Measurements from ENCODE around the gene TM4SF1. TPM values are rescaled to one million over a fixed set of nuclear protein-coding genes. Genes with fewer than 3 reads are reported as not detected.
"Not testable (repeated sequence)": the region's sequence is repeated elsewhere in the genome, so short reads cannot be mapped to it uniquely, and the experiment has no call there.

The TM4SF1 gene
- total and polyA plus RNA-seq, 2 experiments from 2014 or later: 0.10 to 0.74 TPM

GRCh38 chr3:149381173-149382100 is 4.0 kb upstream of the TM4SF1 start:
- Mint-ChIP-seq H3K4me1 (peaks cover 10% of the 10 kb centered on the region), H3K27ac (no peak overlapping the region), H3K36me3 (ENCODE audit: low read depth) (peaks cover 22% of the 10 kb centered on the region), H3K27me3 (ENCODE audit: insufficient read depth, low read depth, poor library complexity) (peaks cover 3% of the 10 kb centered on the region), H3K9me3 (peaks cover 28% of the 10 kb centered on the region), H3K4me3 (no peak overlapping the region)
- TF ChIP-seq CREB1 (CRISPR knock-in tag; IDR thresholded peaks at IDR 0.05; ENCODE audit: low read depth): no peak
- no peak for TF ChIP-seq NANOG (IDR thresholded peaks at IDR 0.05; ENCODE audit: borderline replicate concordance)
- H4K20me1 ChIP-seq (replicated peaks; ENCODE audit: insufficient read depth): no peaks in the 10 kb centered on the region
- H3K9me2 ChIP-seq (ENCODE audit: insufficient read depth): no peaks in the 10 kb centered on the region
- no peaks in the 10 kb centered on the region for H3F3A ChIP-seq (replicated peaks; ENCODE audit: low read depth)
- H3K27ac ChIP-seq (ENCODE audit: low read depth): no peak overlapping the region
- H2AFZ ChIP-seq: 0 out of 2 replicates have a peak overlapping the region, but pooled peaks have one; percentile 53
- ATAC-seq (no peak), DNase-seq (ENCODE audit: low spot score) (no peak)
- H3K4me1 ChIP-seq (ENCODE audit: insufficient read depth): peaks cover 10% of the 10 kb centered on the region; the same call in 1 of the 2 replicates
- no peaks in the 10 kb centered on the region for H3K36me3 ChIP-seq (ENCODE audit: insufficient read depth)
- H3K79me2 ChIP-seq (replicated peaks; ENCODE audit: insufficient read depth): no peaks in the 10 kb centered on the region
- H3K4me3 ChIP-seq: no peak overlapping the region
- H3K4me2 ChIP-seq: no peak overlapping the region
- no peaks in the 10 kb centered on the region for H3K27me3 ChIP-seq (ENCODE audit: insufficient read depth)

- not testable (repeated sequence) for H3K27me3 Mint-ChIP-seq (ENCODE audit: insufficient read depth, low read depth, poor library complexity); H3K27me3 ChIP-seq (ENCODE audit: insufficient read depth); H3F3A ChIP-seq (replicated peaks; ENCODE audit: low read depth); H3K27ac ChIP-seq (ENCODE audit: low read depth); ATAC-seq; H3K4me3 ChIP-seq; DNase-seq (ENCODE audit: low spot score); H2AFZ ChIP-seq; H4K20me1 ChIP-seq (replicated peaks; ENCODE audit: insufficient read depth); H3K9me2 ChIP-seq (ENCODE audit: insufficient read depth); H3K36me3 ChIP-seq (ENCODE audit: insufficient read depth); H3K4me2 ChIP-seq; H3K4me3 Mint-ChIP-seq; H3K27ac Mint-ChIP-seq; H3K79me2 ChIP-seq (replicated peaks; ENCODE audit: insufficient read depth)
- peaks cover 28% of the 10 kb centered on the region for H3K9me3 Mint-ChIP-seq
- H3K4me1 ChIP-seq (ENCODE audit: insufficient read depth): peaks cover 10% of the 10 kb centered on the region; the same call in 1 of the 2 replicates
- peaks cover 22% of the 10 kb centered on the region for H3K36me3 Mint-ChIP-seq (ENCODE audit: low read depth)
- peaks cover 10% of the 10 kb centered on the region for H3K4me1 Mint-ChIP-seq
Observed at GRCh38 chr3:149380220-149380619, 2.8 kb upstream of the TM4SF1 start.

GRCh38 chr3:149378478-149379309 is 1.2 kb upstream of the TM4SF1 start:
- no peak overlapping the region for H3K4me2 ChIP-seq
- H4K20me1 ChIP-seq (replicated peaks; ENCODE audit: insufficient read depth): no peaks in the 10 kb centered on the region
- peaks cover 28% of the 10 kb centered on the region for H3K9me3 Mint-ChIP-seq
- H3K27me3 Mint-ChIP-seq (ENCODE audit: insufficient read depth, low read depth, poor library complexity): peaks cover 5% of the 10 kb centered on the region
- H3K4me1 Mint-ChIP-seq: peaks cover 11% of the 10 kb centered on the region
- H3K27me3 ChIP-seq (ENCODE audit: insufficient read depth): no peaks in the 10 kb centered on the region
- H3K4me1 ChIP-seq (ENCODE audit: insufficient read depth): peaks cover 10% of the 10 kb centered on the region; the same call in 1 of the 2 replicates
- peaks cover 22% of the 10 kb centered on the region for H3K36me3 Mint-ChIP-seq (ENCODE audit: low read depth)
- H3K36me3 ChIP-seq (ENCODE audit: insufficient read depth): no peaks in the 10 kb centered on the region
- no peaks in the 10 kb centered on the region for H3K79me2 ChIP-seq (replicated peaks; ENCODE audit: insufficient read depth)
- H3K4me3 ChIP-seq: no peak overlapping the region
- H3K9me2 ChIP-seq (ENCODE audit: insufficient read depth): no peaks in the 10 kb centered on the region
- H3F3A ChIP-seq (replicated peaks; ENCODE audit: low read depth): no peaks in the 10 kb centered on the region
- no peak overlapping the region for H3K27ac ChIP-seq (ENCODE audit: low read depth)
- no peak overlapping the region for H2AFZ ChIP-seq
- no peak overlapping the region for H3K4me3 Mint-ChIP-seq
- ATAC-seq (no peak), DNase-seq (ENCODE audit: low spot score) (no peak)
- H3K27ac Mint-ChIP-seq: no peak overlapping the region
- TF ChIP-seq ZNF462 (CRISPR knock-in tag; IDR thresholded peaks at IDR 0.05): no peak
- no peak for TF ChIP-seq ZNF331 (CRISPR knock-in tag; IDR thresholded peaks at IDR 0.05; ENCODE audit: low read depth)
- no peak for TF ChIP-seq NANOG (IDR thresholded peaks at IDR 0.05; ENCODE audit: borderline replicate concordance)
- TF ChIP-seq CTCF (conservative IDR thresholded peaks at IDR 0.05; ENCODE audit: low read depth in 2 of 2): no peak
